NCI-H2081 treated with DMSO at 0.1 percent for 48 hours (cell line): ENCODE results near the gene MLLT1.
"Not testable (repeated sequence)": the region's sequence is repeated elsewhere in the genome, so short reads cannot be mapped to it uniquely, and the experiment has no call there.

Experiments used
- DNase-seq: peaks from one replicate; lab custom pipeline; 2025; lab: John Stamatoyannopoulos, UW

Gene MLLT1, protein sequence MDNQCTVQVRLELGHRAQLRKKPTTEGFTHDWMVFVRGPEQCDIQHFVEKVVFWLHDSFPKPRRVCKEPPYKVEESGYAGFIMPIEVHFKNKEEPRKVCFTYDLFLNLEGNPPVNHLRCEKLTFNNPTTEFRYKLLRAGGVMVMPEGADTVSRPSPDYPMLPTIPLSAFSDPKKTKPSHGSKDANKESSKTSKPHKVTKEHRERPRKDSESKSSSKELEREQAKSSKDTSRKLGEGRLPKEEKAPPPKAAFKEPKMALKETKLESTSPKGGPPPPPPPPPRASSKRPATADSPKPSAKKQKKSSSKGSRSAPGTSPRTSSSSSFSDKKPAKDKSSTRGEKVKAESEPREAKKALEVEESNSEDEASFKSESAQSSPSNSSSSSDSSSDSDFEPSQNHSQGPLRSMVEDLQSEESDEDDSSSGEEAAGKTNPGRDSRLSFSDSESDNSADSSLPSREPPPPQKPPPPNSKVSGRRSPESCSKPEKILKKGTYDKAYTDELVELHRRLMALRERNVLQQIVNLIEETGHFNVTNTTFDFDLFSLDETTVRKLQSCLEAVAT

DNA sequence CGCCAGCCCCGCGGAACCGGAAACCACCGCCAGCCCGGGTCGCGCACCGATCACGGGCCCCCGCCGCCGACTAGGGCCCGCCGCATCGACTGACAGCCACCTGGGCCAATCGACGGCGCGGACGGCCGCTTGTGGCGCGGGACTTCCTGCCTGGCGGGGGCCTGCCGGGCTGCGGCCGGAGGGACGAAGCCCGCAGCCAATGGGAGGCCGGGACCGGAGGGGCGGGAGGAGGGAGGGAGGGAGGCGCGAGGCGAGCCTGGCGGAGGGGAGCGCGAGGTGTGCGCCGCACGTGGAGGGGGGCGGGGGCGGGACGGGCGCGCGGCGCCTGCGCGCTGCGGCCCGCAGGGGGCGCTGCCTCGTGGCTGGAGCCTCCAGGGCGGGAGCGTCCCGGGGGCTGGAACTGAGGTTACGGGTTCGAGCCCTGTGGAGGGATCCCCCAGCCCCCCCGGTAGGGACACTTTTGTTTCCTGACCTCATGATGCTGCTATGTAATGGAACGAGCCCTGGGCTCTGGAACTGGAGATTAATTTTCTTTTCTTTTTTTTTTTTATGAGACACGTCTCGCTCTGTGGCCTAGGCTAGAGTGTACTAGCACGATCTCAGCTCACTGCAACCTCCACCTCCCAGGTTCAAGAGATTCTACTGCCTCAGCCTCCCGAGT lies at the start of gene MLLT1:
Gene MLLT1 (minus strand): TSS at position 45 of the 661 bp plus-strand sequence. CDS start 191 bp downstream, outside the sequence.
- DNase-seq = peak; percentile 20

DNA sequence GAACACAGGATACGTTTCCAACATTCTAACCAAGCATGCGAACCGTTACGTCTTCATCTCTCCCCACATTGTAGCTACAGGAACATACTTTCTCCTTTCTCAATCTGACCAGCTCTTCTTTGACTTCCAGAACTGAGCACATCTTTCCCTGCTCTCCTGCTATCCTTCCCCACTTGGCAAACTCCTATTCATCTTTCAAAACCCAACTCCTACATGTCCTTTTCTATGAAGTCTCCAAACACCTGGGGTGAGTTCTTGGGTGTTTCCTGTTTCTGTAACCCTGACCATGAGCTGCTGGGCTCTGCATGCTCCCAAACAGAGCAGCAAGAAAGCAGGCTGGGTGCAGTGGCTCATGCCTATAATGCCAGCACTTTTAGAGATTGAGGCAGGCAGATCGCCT lies 47.0 kb upstream of the MLLT1 start:
- DNase-seq = no peak

DNA sequence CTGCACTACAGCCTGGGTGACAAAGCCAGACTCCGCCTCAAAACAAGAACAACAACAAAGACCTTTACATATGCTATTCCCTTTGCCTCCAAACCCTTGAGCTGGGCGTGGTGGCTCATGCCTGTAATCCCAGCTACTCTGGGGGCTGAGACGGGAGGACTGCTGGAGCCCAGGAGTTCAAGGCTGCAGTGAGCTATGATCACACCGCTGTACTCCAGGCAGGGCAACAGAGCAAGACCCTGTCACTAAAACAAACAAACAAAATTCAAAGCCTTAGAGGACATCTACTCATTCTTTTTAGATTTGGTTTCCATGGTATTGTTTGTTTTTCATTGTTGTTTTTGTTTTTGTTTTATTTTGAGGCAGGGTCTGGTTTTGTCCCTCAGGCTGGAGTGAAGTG lies 45.8 kb upstream of the MLLT1 start:
- no peak for DNase-seq

DNA sequence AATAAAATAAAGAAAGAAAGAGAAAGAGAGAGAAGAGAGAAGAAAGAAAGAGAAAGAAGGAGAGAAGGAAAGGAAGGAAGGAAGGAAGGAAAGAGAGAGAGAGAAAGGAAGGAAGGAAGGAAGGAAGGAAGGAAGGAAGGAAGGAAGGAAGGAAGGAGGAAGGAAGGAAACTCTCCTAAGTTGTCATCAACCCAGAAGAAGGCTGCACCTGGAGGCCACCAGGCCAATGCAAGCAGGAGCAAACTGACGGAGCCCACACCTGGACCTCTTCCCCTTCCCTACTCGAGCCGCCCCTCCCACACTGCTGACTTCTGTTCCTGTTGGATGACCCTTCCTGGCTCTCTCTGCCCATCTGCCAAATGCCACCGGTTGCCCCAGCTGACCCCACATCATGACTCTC lies 45.0 kb upstream of the MLLT1 start:
- DNase-seq = no peak

DNA sequence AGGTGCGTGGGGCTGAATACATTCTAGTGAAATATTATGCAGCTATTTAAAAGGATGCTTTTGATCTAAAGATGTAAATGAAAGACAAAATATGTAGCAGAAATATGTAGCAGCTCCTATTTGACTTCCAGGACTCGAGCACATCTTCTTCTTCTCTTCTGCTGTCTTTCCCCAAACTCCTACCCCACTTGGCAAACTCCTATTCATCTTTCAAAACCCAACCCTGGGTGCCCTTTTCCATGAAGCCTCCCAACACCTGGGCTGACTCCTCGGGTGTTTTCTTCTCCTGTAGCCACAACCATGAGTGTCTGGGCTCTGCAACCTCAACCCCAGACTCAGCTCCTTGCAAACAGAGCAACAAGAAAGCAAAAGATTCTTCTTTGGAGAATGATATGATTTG lies 42.5 kb upstream of the MLLT1 start:
- DNase-seq = no peak

DNA sequence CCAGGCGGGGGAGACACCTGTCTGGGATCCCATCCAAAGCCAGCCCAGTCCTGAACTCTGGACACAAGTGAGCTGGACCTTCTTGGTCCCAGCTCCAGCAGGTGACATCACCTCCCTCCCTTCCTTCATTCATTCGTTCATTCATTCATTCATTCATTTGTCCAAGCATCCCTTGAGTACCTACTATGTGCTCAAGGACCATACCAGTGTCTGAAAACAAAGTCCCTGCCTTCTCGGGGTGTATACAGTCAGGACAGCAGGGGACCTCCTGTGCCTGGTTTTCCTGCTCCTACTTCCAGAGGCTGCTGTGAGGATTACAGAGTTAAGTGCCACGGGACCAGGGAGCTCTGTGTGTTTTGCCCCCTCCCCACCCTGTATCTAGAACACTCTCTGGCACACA lies 39.6 kb upstream of the MLLT1 start:
- no peak for DNase-seq

DNA sequence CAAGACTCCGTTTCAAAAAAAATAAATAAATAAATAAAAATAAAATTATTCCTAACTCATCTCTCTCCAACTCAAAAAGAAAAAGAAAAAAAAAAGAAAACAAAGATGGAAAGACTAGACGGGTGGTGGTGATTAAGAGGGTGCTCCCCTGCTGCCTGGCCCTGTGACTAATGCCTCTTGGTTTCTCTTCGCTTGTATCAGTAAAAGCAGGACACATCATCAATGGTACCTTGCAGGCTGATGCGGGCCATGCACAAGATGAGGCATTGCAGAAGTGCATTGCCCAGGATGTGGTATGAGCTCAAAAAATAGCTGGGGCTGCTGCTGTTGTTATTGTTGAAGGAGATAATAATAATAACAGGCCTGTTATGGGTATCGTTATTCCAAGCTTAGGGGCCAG lies 39.0 kb upstream of the MLLT1 start:
- no peak for DNase-seq

DNA sequence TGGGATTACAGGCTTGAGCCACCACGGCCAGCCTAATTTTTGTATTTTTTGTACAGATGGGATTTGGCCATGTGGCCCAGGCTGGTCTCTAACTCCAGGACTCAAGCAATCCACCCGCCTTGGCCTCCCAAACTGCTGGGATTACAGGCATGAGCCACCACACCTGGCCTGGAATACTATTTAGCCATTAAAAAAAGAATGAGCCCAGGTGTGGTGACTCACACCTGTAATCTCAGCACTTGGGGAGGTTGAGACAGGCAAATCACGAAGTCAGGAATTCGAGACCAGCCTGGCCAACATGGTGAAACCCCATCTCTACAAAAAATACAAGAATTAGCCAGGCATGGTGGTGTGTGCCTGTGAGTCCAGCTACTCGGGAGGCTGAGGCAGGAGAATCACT lies 35.9 kb upstream of the MLLT1 start:
- not testable (repeated sequence) for DNase-seq

DNA sequence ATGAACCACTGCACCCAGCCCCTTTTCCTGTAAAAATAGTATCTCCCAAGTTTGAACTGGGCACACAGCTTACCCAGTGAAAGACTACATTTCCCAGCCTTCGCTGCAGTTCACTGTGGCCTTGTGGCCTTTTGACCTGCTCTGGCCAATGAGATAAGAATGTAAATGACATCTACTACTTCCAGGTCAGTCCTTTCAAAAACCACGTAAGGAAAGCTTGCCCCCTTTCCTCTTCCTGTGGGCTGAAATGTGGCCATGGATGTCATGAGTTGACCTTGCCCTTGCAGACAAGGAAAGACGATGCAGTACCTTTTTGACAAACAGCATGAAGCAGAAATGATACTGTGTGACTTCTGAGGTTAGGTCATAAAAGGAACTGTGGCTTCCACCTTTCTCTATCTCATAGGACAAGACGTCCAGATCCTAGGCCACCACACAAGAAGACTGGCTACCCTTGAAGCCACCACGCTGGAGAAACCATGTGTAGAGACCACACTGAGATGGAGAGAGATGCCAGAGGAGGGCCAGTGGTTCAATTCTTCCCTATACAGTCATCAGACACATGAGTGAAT lies 33.7 kb upstream of the MLLT1 start:
- DNase-seq = no peak

DNA sequence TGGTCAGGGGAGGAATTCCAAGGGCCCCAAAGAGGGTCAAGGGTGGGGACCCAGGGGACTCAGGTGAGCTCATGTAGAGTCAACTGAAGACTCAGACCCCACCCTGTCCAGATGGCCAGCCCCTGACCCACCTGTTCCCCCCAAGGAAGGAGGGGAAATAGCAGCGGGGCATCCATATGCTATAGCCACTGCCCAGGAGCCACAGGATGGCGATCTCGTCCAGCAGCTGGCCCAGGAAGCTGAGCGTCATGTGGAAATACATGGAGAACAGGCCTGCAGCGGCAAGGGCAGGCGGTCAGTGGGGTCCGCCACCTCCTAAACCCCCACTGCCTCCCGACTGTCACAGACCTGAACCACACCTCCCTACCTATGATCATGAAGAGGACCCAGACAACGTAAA lies 32.2 kb upstream of the MLLT1 start:
- DNase-seq = no peak

DNA sequence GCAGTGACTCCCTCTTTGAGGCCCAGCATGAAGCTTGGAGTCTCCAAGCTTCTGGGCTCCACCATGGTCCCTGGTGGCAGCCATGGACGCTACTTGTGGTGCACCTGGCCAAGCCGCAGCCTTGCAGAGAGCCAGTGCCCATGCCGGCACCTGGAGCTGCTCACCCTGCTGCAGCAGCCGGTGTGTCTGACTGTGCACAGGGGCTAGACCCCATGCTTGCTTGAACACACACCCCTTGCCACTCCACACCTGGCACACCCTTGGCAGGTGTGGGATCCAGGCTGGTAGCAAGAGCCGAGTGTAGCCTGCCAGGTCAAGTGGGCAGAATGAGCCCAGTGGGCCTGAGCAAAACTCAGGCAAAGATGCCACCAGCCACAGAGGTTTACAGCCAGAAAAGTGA lies 18.6 kb upstream of the MLLT1 start:
- DNase-seq = no peak

DNA sequence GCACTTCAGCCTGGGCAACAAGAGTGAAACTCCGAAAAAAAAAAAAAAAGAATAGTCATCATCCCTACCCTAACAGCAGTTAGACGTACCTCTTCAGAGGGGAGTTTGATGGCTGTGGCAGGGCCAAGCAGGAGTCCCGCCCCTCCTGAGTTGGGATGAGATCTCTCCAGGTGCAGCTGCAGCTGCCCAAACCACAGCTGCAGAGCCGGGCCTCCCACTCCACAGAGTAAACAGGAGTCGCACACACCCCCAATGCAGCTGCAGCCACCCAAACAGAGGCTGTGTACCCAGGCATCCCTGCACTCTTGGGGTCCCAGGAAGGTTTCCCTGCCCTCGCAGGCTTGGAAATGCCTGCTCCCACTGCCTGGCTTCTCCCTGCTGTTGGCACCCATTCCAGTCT lies 17.4 kb upstream of the MLLT1 start:
- no peak for DNase-seq

DNA sequence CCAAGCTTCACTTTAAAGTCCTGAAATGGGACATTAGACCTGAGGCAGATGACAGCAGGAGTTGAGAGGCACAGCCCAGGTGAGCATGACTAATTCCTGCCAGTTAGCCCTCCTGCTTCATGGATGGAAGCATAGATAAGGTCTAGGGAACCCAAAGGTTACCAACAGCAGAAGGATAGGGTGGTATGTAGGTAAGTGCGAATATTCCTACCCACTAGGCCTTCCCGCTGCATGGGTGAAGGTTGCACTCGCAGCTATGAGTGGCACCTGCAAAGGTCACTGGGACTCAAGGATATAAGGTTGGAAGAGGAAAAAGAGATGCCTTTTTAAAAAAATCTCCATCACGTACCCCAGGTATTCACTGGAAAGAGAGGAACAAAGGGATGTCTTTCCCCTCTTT lies 12.2 kb upstream of the MLLT1 start:
- DNase-seq = no peak

DNA sequence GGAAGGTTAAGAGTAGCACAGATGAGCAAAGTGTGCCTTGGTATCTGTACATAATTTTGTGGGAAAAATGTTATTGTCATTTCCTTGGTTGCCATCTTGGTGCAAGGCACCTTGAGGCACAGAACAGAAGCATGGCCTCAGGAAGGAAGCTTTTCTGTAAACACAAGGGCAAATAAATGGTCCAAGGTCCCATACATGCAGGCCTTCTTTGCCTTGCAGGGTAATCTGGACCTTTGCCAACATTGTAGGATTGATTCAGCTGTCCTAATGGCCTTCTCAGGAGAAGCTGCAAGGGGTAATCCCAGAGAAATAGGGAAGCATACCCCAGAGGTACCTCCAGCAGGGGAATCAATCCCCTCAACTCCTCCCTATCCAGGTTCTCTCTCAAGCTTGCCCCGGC lies 9.0 kb upstream of the MLLT1 start:
- DNase-seq = no peak

DNA sequence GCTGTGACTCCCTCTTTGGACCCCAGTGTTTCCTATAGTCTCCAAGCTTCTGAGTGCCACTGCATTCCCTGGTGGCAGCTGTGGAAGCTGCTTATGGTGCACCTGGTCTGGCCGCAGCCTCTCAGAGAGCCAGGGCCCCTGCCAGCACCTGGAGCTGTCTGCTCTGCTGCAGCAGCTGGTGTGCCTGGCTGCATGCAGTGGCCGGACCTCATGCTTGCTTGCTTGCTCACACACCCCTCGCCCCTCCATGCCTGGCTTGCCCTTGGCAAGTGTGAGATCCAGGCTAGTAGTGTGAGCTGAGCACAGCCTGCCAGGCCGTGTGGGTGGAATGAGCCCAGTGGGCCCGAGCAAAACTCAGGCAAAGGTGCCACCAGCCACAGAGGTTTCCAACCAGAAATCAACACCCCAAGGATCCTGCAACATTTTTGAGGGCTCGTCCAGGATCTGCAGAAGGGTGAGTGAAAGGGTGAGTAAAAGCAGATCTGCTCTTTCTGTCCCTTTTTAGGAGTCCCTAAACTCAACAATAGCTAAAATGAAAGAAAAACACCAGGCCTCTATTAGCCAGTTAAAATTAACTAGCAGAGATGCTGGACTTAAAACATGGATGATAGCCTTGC lies 7.6 kb upstream of the MLLT1 start:
- no peak for DNase-seq

DNA sequence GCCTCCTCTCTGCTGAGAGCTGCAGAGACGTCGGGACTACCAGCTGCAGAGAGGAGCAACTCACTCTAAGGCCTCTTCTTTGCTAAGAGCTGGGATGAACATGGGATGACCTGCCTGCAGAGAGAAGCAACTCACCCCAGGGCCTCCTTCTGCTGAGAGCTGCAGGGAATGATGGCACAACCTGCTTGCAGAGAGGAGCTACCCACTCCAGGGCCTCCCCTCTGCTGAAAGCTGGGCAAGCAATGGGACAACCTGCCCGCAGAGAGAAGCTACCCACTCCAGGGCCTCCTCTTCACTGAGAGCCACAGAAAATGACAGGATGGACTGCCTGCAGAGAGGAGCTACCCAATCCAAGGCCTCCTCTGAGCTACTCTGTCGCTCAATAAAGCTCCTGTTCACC lies 6.9 kb upstream of the MLLT1 start:
- DNase-seq = no peak

DNA sequence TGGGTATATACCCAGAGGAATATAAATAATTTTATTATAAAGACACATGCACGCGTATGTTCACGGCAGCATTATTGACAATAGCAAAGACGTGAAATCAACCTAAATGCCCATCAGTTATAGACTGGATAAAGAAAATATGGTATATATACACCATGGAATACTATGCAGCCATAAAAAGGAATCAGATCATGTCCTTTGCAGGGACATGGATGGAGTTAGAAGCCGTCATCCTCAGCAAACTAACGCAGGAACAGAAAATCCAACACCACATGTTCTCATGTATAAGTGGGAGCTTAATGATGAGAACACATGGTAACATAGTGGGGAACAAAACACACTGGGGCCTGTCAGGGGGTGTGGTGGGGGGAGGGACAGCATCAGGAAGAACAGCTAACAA lies 2.6 kb upstream of the MLLT1 start:
- not testable (repeated sequence) for DNase-seq

DNA sequence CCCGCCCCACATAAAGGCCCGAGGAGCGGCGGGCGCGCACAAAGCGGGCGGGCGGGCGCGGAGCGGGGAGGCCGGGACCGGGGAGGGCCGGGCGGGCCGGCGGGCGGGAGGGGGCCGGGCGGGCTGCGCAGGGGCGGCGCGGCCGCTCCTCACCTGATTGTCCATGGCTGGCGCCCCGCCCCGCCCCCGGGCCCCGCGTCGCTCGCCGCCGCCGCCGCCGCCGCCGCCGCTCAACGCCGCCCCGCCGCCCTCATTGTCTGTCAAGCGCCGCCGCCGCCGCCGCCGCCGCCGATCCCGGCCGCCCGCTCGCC lies 200 bp downstream of the MLLT1 start:
- DNase-seq = no peak

DNA sequence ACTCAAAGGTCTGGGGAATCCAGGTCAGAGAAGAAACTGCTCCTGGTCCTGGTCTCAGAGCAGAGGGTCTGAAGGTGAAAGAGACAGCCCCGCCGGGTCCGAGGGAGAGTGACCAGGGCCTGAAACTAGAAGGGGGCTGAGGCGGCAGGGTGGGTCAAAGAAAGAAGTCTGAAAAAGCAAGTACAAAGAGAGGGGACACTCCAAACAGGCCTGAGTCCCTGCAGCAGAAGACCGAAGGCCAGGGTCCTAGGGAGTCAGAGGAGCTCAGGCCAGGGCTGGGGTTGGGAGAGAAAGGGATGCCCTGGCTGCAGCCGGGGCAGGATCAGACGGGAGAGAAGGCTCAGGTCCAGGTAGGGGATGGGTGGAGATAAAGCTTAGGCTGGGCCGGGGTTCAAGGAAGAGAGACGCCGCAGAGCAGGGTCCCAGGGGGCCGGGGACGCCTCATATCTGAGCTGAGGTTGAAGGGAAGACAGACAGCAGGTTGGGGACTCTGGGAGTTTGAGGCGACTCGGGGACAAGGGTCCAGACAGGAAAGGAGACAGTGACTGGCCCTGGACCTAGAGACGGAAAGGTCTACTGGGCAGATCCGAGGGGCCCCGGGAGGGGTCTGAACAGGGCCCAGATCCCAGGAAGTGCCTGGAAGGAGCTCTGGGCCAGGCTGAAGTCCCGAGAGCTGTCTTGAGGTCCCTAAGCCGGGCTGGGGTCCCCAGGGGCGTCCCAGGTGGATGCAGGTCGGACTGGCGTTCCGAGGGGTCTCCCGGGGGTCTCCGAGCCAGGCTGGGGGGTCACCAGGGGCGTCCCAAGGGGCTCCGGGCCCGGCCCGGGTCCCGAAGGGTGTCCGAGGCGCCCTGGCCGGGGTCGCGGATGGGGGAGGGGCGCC lies 795 bp downstream of the MLLT1 start:
- DNase-seq = no peak

DNA sequence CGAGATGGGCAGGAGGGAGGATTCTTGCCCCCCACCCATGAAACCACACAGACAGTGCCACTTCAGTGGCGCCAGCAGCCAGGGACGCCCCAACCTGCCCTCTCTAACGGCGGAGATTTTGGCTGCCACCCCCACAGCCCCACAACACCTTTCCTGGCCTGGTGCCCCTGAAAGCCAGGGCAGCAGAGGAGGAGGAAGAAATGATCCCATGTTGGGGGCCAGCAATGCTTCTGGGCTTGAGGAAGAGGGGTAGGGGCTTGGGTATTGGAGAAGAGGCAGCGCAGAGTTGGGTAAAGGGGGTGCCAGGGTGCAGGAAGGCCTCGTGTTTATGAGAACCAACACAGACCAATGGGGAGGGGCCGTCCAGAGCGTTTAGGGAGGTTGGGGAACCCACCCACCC lies 1.7 kb downstream of the MLLT1 start:
- no peak for DNase-seq

DNA sequence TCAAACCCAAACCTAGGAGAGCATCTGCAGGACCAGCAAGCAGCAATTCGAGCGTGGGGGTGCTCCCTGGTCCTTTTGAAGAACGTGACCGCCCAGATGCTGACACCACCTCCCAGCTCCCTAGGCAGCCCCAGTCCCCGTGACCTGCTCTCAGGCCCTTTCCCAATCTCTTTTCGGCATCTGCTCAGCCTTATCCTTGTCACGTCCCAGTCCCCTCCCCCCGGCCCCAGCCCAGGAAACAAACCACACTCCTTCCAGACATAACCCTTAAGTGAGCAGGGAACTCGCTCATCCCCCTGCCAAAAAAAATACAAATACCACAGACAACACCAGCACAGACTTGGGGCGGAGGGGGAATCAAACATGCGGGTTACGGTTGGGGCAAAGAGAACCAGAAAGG lies 3.3 kb downstream of the MLLT1 start:
- DNase-seq = no peak
